Measurements from ENCODE around the gene SCN1B. TPM values are rescaled to one million over a fixed set of nuclear protein-coding genes. Genes with fewer than 3 reads are reported as not detected.

Gene SCN1B
- total RNA-seq, 3 donors from 2014 or later: 1.6 to 8.8 (median 3.5) TPM

GRCh38 chr19:35084509-35084762 lies 54.2 kb downstream of the SCN1B start:
- TF ChIP-seq CTCF (IDR thresholded peaks at IDR 0.05): no peak
- intact Hi-C loops (cut with DNase I, micrococcal nuclease): no loop called here
- Histone ChIP-seq H3K36me3 (ENCODE audit: low read depth) (no peaks in the 10 kb centered on the region), H3K4me3 (no peak overlapping the region), H3K9me3 (no peaks in the 10 kb centered on the region), H3K4me1 (ENCODE audit: low read depth) (no peaks in the 10 kb centered on the region)
- DNase-seq: no peak
- no peak for ATAC-seq

- Histone ChIP-seq H3K9me3 (no peaks in the 10 kb centered on the region), H3K36me3 (ENCODE audit: low read depth) (no peaks in the 10 kb centered on the region), H3K4me3 (no peak overlapping the region), H3K4me1 (ENCODE audit: low read depth) (peaks cover 3% of the 10 kb centered on the region)
- TF ChIP-seq CTCF (IDR thresholded peaks at IDR 0.05): no peak
- no peak for ATAC-seq
- DNase-seq: no peak
- intact Hi-C loops (cut with DNase I, micrococcal nuclease): no loop called here
Measured at GRCh38 chr19:35085947-35086346, 55.7 kb downstream of the SCN1B start.

- Histone ChIP-seq H3K9me3 (no peaks in the 10 kb centered on the region), H3K4me1 (ENCODE audit: low read depth) (peaks cover 3% of the 10 kb centered on the region), H3K4me3 (no peak overlapping the region), H3K36me3 (ENCODE audit: low read depth) (no peaks in the 10 kb centered on the region)
- TF ChIP-seq CTCF (IDR thresholded peaks at IDR 0.05): no peak
- no peak for DNase-seq
- intact Hi-C loops (cut with DNase I, micrococcal nuclease): no loop called here
- ATAC-seq: no peak
Measured at GRCh38 chr19:35086455-35086854, 56.2 kb downstream of the SCN1B start.

GRCh38 chr19:35087393-35087792 lies 57.1 kb downstream of the SCN1B start:
- ATAC-seq: no peak
- no peak for TF ChIP-seq CTCF (IDR thresholded peaks at IDR 0.05)
- peaks cover 3% of the 10 kb centered on the region for H3K4me1 ChIP-seq (ENCODE audit: low read depth)

GRCh38 chr19:35088131-35088913 lies 58.1 kb downstream of the SCN1B start:
- ATAC-seq: peak; percentile 30
- Histone ChIP-seq H3K9me3 (no peaks in the 10 kb centered on the region), H3K4me3 (no peak overlapping the region), H3K4me1 (ENCODE audit: low read depth) (peaks cover 3% of the 10 kb centered on the region), H3K36me3 (ENCODE audit: low read depth) (no peaks in the 10 kb centered on the region)
- DNase-seq: no peak
- TF ChIP-seq CTCF (IDR thresholded peaks at IDR 0.05): no peak
- intact Hi-C loops (cut with DNase I, micrococcal nuclease): no loop called here

More at GRCh38 chr19:35087393-35087792, 57.1 kb downstream of the SCN1B start:
- DNase-seq: no peak
- Histone ChIP-seq H3K36me3 (ENCODE audit: low read depth) (no peaks in the 10 kb centered on the region), H3K9me3 (no peaks in the 10 kb centered on the region), H3K4me3 (no peak overlapping the region)
- intact Hi-C loops (cut with DNase I, micrococcal nuclease): no loop called here

- H3K4me3 ChIP-seq: no peak overlapping the region
- H3K4me1 ChIP-seq (ENCODE audit: low read depth): peaks cover 3% of the 10 kb centered on the region
- H3K36me3 ChIP-seq (ENCODE audit: low read depth): no peaks in the 10 kb centered on the region
- intact Hi-C loops (cut with DNase I, micrococcal nuclease): no loop called here
- DNase-seq (no peak), ATAC-seq (no peak)
- TF ChIP-seq CTCF (IDR thresholded peaks at IDR 0.05): no peak
- H3K9me3 ChIP-seq: no peaks in the 10 kb centered on the region
Measured at GRCh38 chr19:35089554-35089953, 59.3 kb downstream of the SCN1B start.
